OCI-LY7 (cell line): ENCODE measurements around the gene FARSB. TPM values are rescaled to one million over a fixed set of nuclear protein-coding genes. Genes with fewer than 3 reads are reported as not detected.

Source experiments
- BruUV-seq: library from RNA; stranded (reverse); fragments of 400-500 nt; replicated peaks from 2 replicates; lab custom pipeline; 2021; lab: Mats Ljungman, UMichigan
- CTCF ChIA-PET: fragments of 300-600 bp; sonication (Branson Sonifier 250); formaldehyde crosslinking; loops from one replicate; lab custom pipeline; 2022; ENCODE audit warnings: antibody characterized with exemption; ENCODE audit not compliant: unreplicated experiment; lab: Charles Lee
- POLR2A ChIA-PET: fragments of 300-600 bp; sonication (Branson Sonifier 250); formaldehyde crosslinking; loops from one replicate; lab custom pipeline; 2022; ENCODE audit warnings: antibody characterized with exemption; lab: Charles Lee
- DNase-seq: peaks from one replicate; pipeline ENCODE4 v3.0.0-alpha.2; 2015; ENCODE audit warnings: low spot score
- H2AFZ ChIP-seq: fragments of 200-600 bp; sonication (generic), shearing (Covaris generic); 2 replicates; pipeline ENCODE4 v1.6.1; 2014; ENCODE audit warnings: mild to moderate bottlenecking, antibody characterized with exemption, low read length, moderate library complexity
- H3K27ac ChIP-seq: fragments of 200-600 bp; sonication (generic); 2 replicates; pipeline ENCODE4 v1.5.1; 2014; ENCODE audit warnings: mixed run types, low read depth, mild to moderate bottlenecking, moderate library complexity, low read length, inconsistent platforms; ENCODE audit not compliant: poor library complexity, severe bottlenecking
- H3K36me3 ChIP-seq: fragments of 200-600 bp; sonication (generic); 2 replicates; pipeline ENCODE4 v1.6.1; 2014; ENCODE audit warnings: mild to moderate bottlenecking, antibody characterized with exemption, low read length, moderate library complexity, mixed read lengths; ENCODE audit not compliant: insufficient read depth
- H3K4me1 ChIP-seq: fragments of 200-600 bp; sonication (generic); 2 replicates; pipeline ENCODE4 v1.5.1; 2014; ENCODE audit warnings: mild to moderate bottlenecking, low read length; ENCODE audit not compliant: insufficient read depth, poor library complexity, severe bottlenecking
- H3K4me2 ChIP-seq: fragments of 200-600 bp; sonication (generic); 2 replicates; pipeline ENCODE4 v1.6.1; 2014; ENCODE audit warnings: mild to moderate bottlenecking, low read length
- H3K4me3 ChIP-seq: fragments of 200-600 bp; sonication (generic); 2 replicates; pipeline ENCODE4 v1.5.1; 2014; ENCODE audit warnings: mild to moderate bottlenecking, low read depth, low read length; ENCODE audit not compliant: poor library complexity, severe bottlenecking
- H3K79me2 ChIP-seq: fragments of 200-600 bp; sonication (generic); 2 replicates; pipeline ENCODE4 v1.6.1; 2016; ENCODE audit warnings: low read depth, mild to moderate bottlenecking, low read length, moderate library complexity, mixed read lengths; ENCODE audit not compliant: insufficient read depth
- H3K9me2 ChIP-seq: fragments of 200-600 bp; sonication (generic); 2 replicates; pipeline ENCODE4 v1.6.1; 2016; ENCODE audit warnings: mild to moderate bottlenecking, low read length, mixed read lengths; ENCODE audit not compliant: insufficient read depth
- H3K9me3 ChIP-seq: fragments of 200-600 bp; sonication (generic); 2 replicates; pipeline ENCODE4 v1.6.1; 2014; ENCODE audit warnings: mild to moderate bottlenecking, mixed run types, low read length, mixed read lengths
- H4K20me1 ChIP-seq: fragments of 200-600 bp; sonication (generic); 2 replicates; pipeline ENCODE4 v1.6.1; 2014; ENCODE audit warnings: mild to moderate bottlenecking, antibody characterized with exemption, low read length, moderate library complexity, mixed read lengths; ENCODE audit not compliant: insufficient read depth
- CTCF ChIP-seq: fragments of 200-600 bp; sonication (generic); conservative IDR thresholded peaks from 2 replicates; pipeline ENCODE4 v1.5.1; 2014; ENCODE audit warnings: mild to moderate bottlenecking, antibody characterized with exemption, low read length, moderate library complexity, mixed read lengths
- EZH2phosphoT487 ChIP-seq: fragments of 200-600 bp; sonication (generic); IDR thresholded peaks from 2 replicates; pipeline ENCODE4 v1.6.1; 2018; ENCODE audit warnings: low read depth, borderline replicate concordance, mild to moderate bottlenecking, mixed run types, antibody characterized with exemption, low read length, moderate library complexity, mixed read lengths
- intact Hi-C: fragments of 100-400 bp; cut with micrococcal nuclease; formaldehyde crosslinking; loops from one replicate; pipeline ENCODE4 v1.10.0; 2022; ENCODE audit not compliant: unreplicated experiment
- total RNA-seq, 2 experiments: library from RNA; depleted of rRNA in 1 of 2; stranded (reverse); fragments of >200 nt in 1 of 2; shearing (Covaris generic) in 1 of 2; gene quantifications; 2 replicates each; pipeline ENCODE4 v1.2.3, GENCODE V29; 2014 to 2022

The FARSB gene
- total RNA-seq, 2 experiments from 2014 or later: 24.9 to 46.7 TPM

GRCh38 chr2:222582928-222583327 is 73.0 kb downstream of the FARSB start:
- Histone ChIP-seq H3K4me3 (no peak overlapping the region), H3K4me1 (peaks cover 21% of the 10 kb centered on the region), H3K36me3 (peaks cover 62% of the 10 kb centered on the region), H3K9me2 (no peaks in the 10 kb centered on the region), H3K9me3 (no peaks in the 10 kb centered on the region), H3K27ac (no peak overlapping the region), H3K79me2 (peaks cover 6% of the 10 kb centered on the region; the same call in 1 of the 2 replicates), H4K20me1 (no peaks in the 10 kb centered on the region), H3K4me2 (no peak overlapping the region), H2AFZ (no peak overlapping the region)
- DNase-seq: no peak
- BruUV-seq: no TSS peak
- POLR2A ChIA-PET: interaction anchor here (2.3 kb wide), 1 partner anchor 12 kb away, joined by 6 read pairs; no protein-coding TSS in a partner anchor
- intact Hi-C loops: no loop called here
- CTCF ChIA-PET: no interaction called here
- TF ChIP-seq EZH2phosphoT487: no peak
- 0 out of 2 replicates have a peak, but pooled peaks have one; percentile 19 for TF ChIP-seq CTCF

GRCh38 chr2:222577341-222577740 is 78.6 kb downstream of the FARSB start:
- intact Hi-C loops: loop anchor here (1.0 kb wide), 1 partner anchor 39 kb away; no protein-coding TSS in a partner anchor
- BruUV-seq: no TSS peak
- ChIA-PET POLR2A (no interaction called here), CTCF (no interaction called here)
- H3K36me3 ChIP-seq: peaks cover 78% of the 10 kb centered on the region
- H3K27ac ChIP-seq: no peak overlapping the region
- H3K79me2 ChIP-seq: peaks cover 6% of the 10 kb centered on the region; the same call in 1 of the 2 replicates
- H3K4me1 ChIP-seq: peaks cover 21% of the 10 kb centered on the region
- no peaks in the 10 kb centered on the region for H3K9me2 ChIP-seq
- TF ChIP-seq CTCF (no peak), EZH2phosphoT487 (no peak)
- H3K9me3 ChIP-seq: no peaks in the 10 kb centered on the region
- no peak overlapping the region for H2AFZ ChIP-seq
- H3K4me2 ChIP-seq: no peak overlapping the region
- no peak overlapping the region for H3K4me3 ChIP-seq
- DNase-seq: no peak
- H4K20me1 ChIP-seq: no peaks in the 10 kb centered on the region

- H3K9me3 ChIP-seq: no peaks in the 10 kb centered on the region
- peaks cover 4% of the 10 kb centered on the region; the same call in 1 of the 2 replicates for H3K79me2 ChIP-seq
- H3K4me1 ChIP-seq: peaks cover 14% of the 10 kb centered on the region
- intact Hi-C loops: loop anchor here (1.0 kb wide), 1 partner anchor 40 kb away; no protein-coding TSS in a partner anchor
- no peaks in the 10 kb centered on the region for H3K9me2 ChIP-seq
- TF ChIP-seq EZH2phosphoT487 (no peak), CTCF (no peak)
- ChIA-PET POLR2A (no interaction called here), CTCF (no interaction called here)
- H2AFZ ChIP-seq: no peak overlapping the region
- H3K27ac ChIP-seq: no peak overlapping the region
- no peak overlapping the region for H3K4me3 ChIP-seq
- no TSS peak for BruUV-seq
- peaks cover 78% of the 10 kb centered on the region for H3K36me3 ChIP-seq
- no peak overlapping the region for H3K4me2 ChIP-seq
- no peak for DNase-seq
- H4K20me1 ChIP-seq: no peaks in the 10 kb centered on the region
Observed at GRCh38 chr2:222576171-222577081, 79.5 kb downstream of the FARSB start.
